Heart left ventricle (tissue), 16 donors: ENCODE results near the gene TMEM176B. TPM values are rescaled to one million over a fixed set of nuclear protein-coding genes. Genes with fewer than 3 reads are reported as not detected.

ENCODE experiments used
- ATAC-seq, 4 donors: fragments of 200-7000 bp; cut with Tn5 transposase; one replicate each; pipeline ENCODE4 v1.9.1; 2020 to 2022; ENCODE audit warnings: moderate library complexity in 4 of 4, mild to moderate bottlenecking in 3 of 4, moderate number of reproducible peaks in 1 of 4
- DNase-seq, 5 donors: peaks; one replicate each; pipeline ENCODE4 v3.0.0-alpha.2; 2020
- H3K27ac ChIP-seq, 12 donors: fragments of 200-600 bp; sonication (generic) in 4 of 12; one replicate each; pipeline versions ENCODE4 v1.5.0 to v1.8.0; 2016 to 2022; ENCODE audit warnings: mild to moderate bottlenecking in 2 of 12
- H3K27me3 ChIP-seq, 9 donors: fragments of 200-600 bp; sonication (generic) in 2 of 9; one replicate each; pipeline versions ENCODE4 v1.5.1 to v1.8.0; 2016 to 2022; ENCODE audit warnings: mild to moderate bottlenecking in 3 of 9
- H3K36me3 ChIP-seq, 9 donors: fragments of 200-600 bp; sonication (generic) in 2 of 9; one replicate each; pipeline versions ENCODE4 v1.5.0 to v1.8.0; 2018 to 2022; ENCODE audit warnings: mild to moderate bottlenecking in 2 of 9
- H3K4me1 ChIP-seq, 12 donors: fragments of 200-600 bp; sonication (generic) in 4 of 12; one replicate each; pipeline versions ENCODE4 v1.5.0 to v1.8.0; 2016 to 2022; ENCODE audit warnings: mild to moderate bottlenecking in 3 of 12
- H3K4me3 ChIP-seq, 12 donors: fragments of 200-600 bp; sonication (generic) in 4 of 12; one replicate each; pipeline versions ENCODE4 v1.5.0 to v1.8.0; 2017 to 2022; ENCODE audit warnings: mild to moderate bottlenecking in 9 of 12, moderate library complexity in 4 of 12
- H3K9me3 ChIP-seq, 12 donors: fragments of 200-600 bp; sonication (generic) in 4 of 12; one replicate each; pipeline versions ENCODE4 v1.5.0 to v1.8.0; 2016 to 2022; ENCODE audit warnings: mild to moderate bottlenecking in 1 of 12
- CTCF ChIP-seq, 12 donors: fragments of 200-600 bp; sonication (generic) in 4 of 12; IDR thresholded peaks; one replicate each; pipeline versions ENCODE4 v1.5.0 to v1.8.0; 2018 to 2022; ENCODE audit warnings: antibody characterized with exemption in 12 of 12, mild to moderate bottlenecking in 5 of 12
- POLR2A ChIP-seq, 2 donors: fragments of 450-650 bp; IDR thresholded peaks; one replicate each; pipeline ENCODE4 v1.6.1; 2017; ENCODE audit warnings: antibody characterized with exemption in 2 of 2, mild to moderate bottlenecking in 2 of 2, moderate library complexity in 2 of 2
- WGBS, 4 donors: extraction: QIAGEN DNeasy Blood & Tissue Kit in 2 of 4; methylation state at CpG; one replicate each; pipeline versions ENCODE4 v1.1.5 to v1.1.7; 2013 to 2018; 5-methylcytosine and 5-hydroxymethylcytosine counted together
- intact Hi-C, 10 donors: fragments of 100-400 bp; cut with DNase I; formaldehyde crosslinking; loops; one replicate each; pipeline versions ENCODE4 v1.11.1 to v1.14.2; 2022
- polyA plus RNA-seq, 2 donors: library from polyadenylated mRNA; stranded (reverse); fragments of 200-250 nt; gene quantifications; one replicate each; pipeline ENCODE4 v1.2.3, GENCODE V29; 2013
- total RNA-seq, 9 donors: library from RNA; depleted of rRNA in 2 of 9; stranded (reverse); fragments of >200 nt in 2 of 9; fragmentation: NEBNext Ultra II Directional in 3 of 9; extraction: Animal tissue kit (Norgen Biotek cat#: 25700) in 3 of 9; gene quantifications; one replicate each; pipeline versions ENCODE4 v1.1.0 to v1.2.4, GENCODE V29; 2016 to 2023
- donor health status: ischemic (EF 13 %, LVEDD 7.1; RV severe dilation, severe dysfunction).
- donor health status: healthy with polysubstance abuse.
- donor health status: DM: no; HTN: yes; CAD: no.
- donor health status: DM: no; HTN: no; CAD: no.
- donor health status: ischemic (EF 25% LVEDD 6.9; RV normal size, moderate dysfunction).
- donor health status: ischemic (EF 25% LVEDD 5.7; RV mildly dilated, moderate dysfunction).
- donor health status: healthy.
- donor health status: DM: yes; HTN: yes; CAD: no.
- donor health status: ischemic (EF 35%, LVEDD 5.7; RV mildly dilated, moderate dysfunction).
- donor health status: nonischemic (EF 11% LVEDD 7.7; RV severe dilation, severe dysfunction).
- donor health status: DM: yes; HTN: yes; CAD: no.
- donor health status: PGD.
- donor health status: ischemic (EF 29% LVEDD 5.4; RV normal size, mild dysfunction).
- donor health status: nonischemic (EF 23%, LVEDD 6.1; RV moderate dilation, normal function).

Gene TMEM176B
- total and polyA plus RNA-seq, 11 donors, result 18.9 to 137 (median 84.3) TPM

GRCh38 chr7:150842716-150843115, 42.6 kb upstream of the TMEM176B start:
- no peak for TF ChIP-seq CTCF (IDR thresholded peaks at IDR 0.05)
- no peak for TF ChIP-seq POLR2A (IDR thresholded peaks at IDR 0.05)
- H3K36me3 ChIP-seq, result no peaks in the 10 kb centered on the region
- no peaks in the 10 kb centered on the region for H3K27me3 ChIP-seq
- no peak overlapping the region for H3K4me3 ChIP-seq
- peaks cover 0 to 17% (median 0%) of the 10 kb centered on the region in 12 donors for H3K4me1 ChIP-seq
- no peak for DNase-seq
- intact Hi-C loops, result no loop called here
- 56 to 80% (median 71%) methylated on average over 4 of the region's 4 CpGs for WGBS, 4 donors
- no peaks in the 10 kb centered on the region for H3K9me3 ChIP-seq
- no peak overlapping the region for H3K27ac ChIP-seq
- ATAC-seq, result no peak

- DNase-seq (no peak), ATAC-seq (no peak)
- H3K27me3 ChIP-seq, result no peaks in the 10 kb centered on the region
- 89 to 96% (median 93%) methylated on average over 3 of the region's 3 CpGs for WGBS, 4 donors
- no peak overlapping the region for H3K27ac ChIP-seq
- H3K9me3 ChIP-seq, result no peaks in the 10 kb centered on the region
- intact Hi-C loops, result no loop called here
- H3K36me3 ChIP-seq, result no peaks in the 10 kb centered on the region
- no peak overlapping the region for H3K4me3 ChIP-seq
- TF ChIP-seq CTCF (IDR thresholded peaks at IDR 0.05) (no peak), POLR2A (IDR thresholded peaks at IDR 0.05) (no peak)
- H3K4me1 ChIP-seq, result peaks cover 0 to 17% (median 0%) of the 10 kb centered on the region in 12 donors
Measured at GRCh38 chr7:150842018-150842417, 41.9 kb upstream of the TMEM176B start.

- no peaks in the 10 kb centered on the region for H3K9me3 ChIP-seq
- H3K27me3 ChIP-seq, result peaks cover 0 to 4% (median 0%) of the 10 kb centered on the region in 9 donors
- WGBS, 4 donors, result 75 to 84% (median 82%) methylated on average over 7 of the region's 7 CpGs
- TF ChIP-seq POLR2A (IDR thresholded peaks at IDR 0.05), result no peak
- TF ChIP-seq CTCF (IDR thresholded peaks at IDR 0.05), result no peak
- no peak overlapping the region for H3K27ac ChIP-seq
- H3K36me3 ChIP-seq, result no peaks in the 10 kb centered on the region
- no peak for ATAC-seq
- intact Hi-C loops, result no loop called here
- H3K4me3 ChIP-seq, result no peak overlapping the region
- DNase-seq, result no peak
- no peaks in the 10 kb centered on the region for H3K4me1 ChIP-seq
Measured at GRCh38 chr7:150838965-150839650, 38.9 kb upstream of the TMEM176B start.

GRCh38 chr7:150835702-150836280, 35.6 kb upstream of the TMEM176B start:
- peaks cover 0 to 3% (median 0%) of the 10 kb centered on the region in 12 donors for H3K4me1 ChIP-seq

More at GRCh38 chr7:150835702-150836280, 35.6 kb upstream of the TMEM176B start:
- Histone ChIP-seq H3K9me3 (no peaks in the 10 kb centered on the region), H3K4me3 (no peak overlapping the region), H3K27me3 (peaks cover 0 to 4% (median 0%) of the 10 kb centered on the region in 9 donors), H3K27ac (no peak overlapping the region), H3K36me3 (no peaks in the 10 kb centered on the region)
- ATAC-seq (no peak), DNase-seq (no peak)
- intact Hi-C loops, result no loop called here
- 71 to 87% (median 84%) methylated on average over 6 of the region's 6 CpGs for WGBS, 4 donors
- no peak for TF ChIP-seq CTCF (IDR thresholded peaks at IDR 0.05)
- TF ChIP-seq POLR2A (IDR thresholded peaks at IDR 0.05), result no peak
